ENCODE results near the gene PRKCE. TPM values are rescaled to one million over a fixed set of nuclear protein-coding genes. Genes with fewer than 3 reads are reported as not detected.
A peak's percentile ranks its signal among the peaks of the same experiment; 100 is the strongest.

The PRKCE gene
- total RNA-seq: 85.0 TPM
- long read RNA-seq, full-length matches to known transcripts: 1 of 106 reads
- long read RNA-seq, partial matches to known transcripts: 11 of 106 reads
- long read RNA-seq, other reads (novel, unspliced or antisense): 94 of 106 reads

GRCh38 chr2:45651415-45652089 lies at the start of gene PRKCE:
TSS of gene PRKCE (plus strand) at chr2:45651675.
- H3K27me3 ChIP-seq (ENCODE audit: low read depth): no peaks in the 10 kb centered on the region
- H3K4me3 ChIP-seq: peak within 1 kb of the TSS; percentile 80
- peaks cover 53% of the 10 kb centered on the region for H3K4me1 ChIP-seq
- peak; percentile 77 for DNase-seq
- H3K27ac ChIP-seq: peak within 1 kb of the TSS; percentile 98
- ATAC-seq: peak; percentile 41 to 44
- H3K9me3 ChIP-seq: no peaks in the 10 kb centered on the region
- no peak for TF ChIP-seq CTCF (IDR thresholded peaks at IDR 0.05)
- intact Hi-C loops (cut with DNase I): no loop called here
- H3K36me3 ChIP-seq: no peaks in the 10 kb centered on the region

GRCh38 chr2:45602624-45603023 lies 48.9 kb upstream of the PRKCE start:
- no peaks in the 10 kb centered on the region for H3K9me3 ChIP-seq
- H3K4me3 ChIP-seq: no peak overlapping the region
- no peak for TF ChIP-seq CTCF (IDR thresholded peaks at IDR 0.05)
- DNase-seq (no peak), ATAC-seq (no peak)
- peaks cover 5% of the 10 kb centered on the region for H3K4me1 ChIP-seq
- peaks cover 63% of the 10 kb centered on the region for H3K36me3 ChIP-seq
- H3K27ac ChIP-seq: no peak overlapping the region
- no peaks in the 10 kb centered on the region for H3K27me3 ChIP-seq (ENCODE audit: low read depth)
- intact Hi-C loops (cut with DNase I): no loop called here

- Histone ChIP-seq H3K27ac (no peak overlapping the region), H3K36me3 (peaks cover 39% of the 10 kb centered on the region), H3K9me3 (no peaks in the 10 kb centered on the region), H3K27me3 (ENCODE audit: low read depth) (no peaks in the 10 kb centered on the region), H3K4me3 (no peak overlapping the region), H3K4me1 (peaks cover 15% of the 10 kb centered on the region)
- no peak for DNase-seq
- no peak for ATAC-seq
- TF ChIP-seq CTCF (IDR thresholded peaks at IDR 0.05): no peak
- intact Hi-C loops (cut with DNase I): no loop called here
Measured at GRCh38 chr2:45605116-45605515, 46.4 kb upstream of the PRKCE start.

GRCh38 chr2:45606796-45607195 lies 44.7 kb upstream of the PRKCE start:
- H3K27ac ChIP-seq: no peak overlapping the region
- H3K9me3 ChIP-seq: no peaks in the 10 kb centered on the region
- no peak overlapping the region for H3K4me3 ChIP-seq
- H3K4me1 ChIP-seq: peaks cover 21% of the 10 kb centered on the region
- no peak for TF ChIP-seq CTCF (IDR thresholded peaks at IDR 0.05)
- H3K36me3 ChIP-seq: peaks cover 22% of the 10 kb centered on the region
- no peaks in the 10 kb centered on the region for H3K27me3 ChIP-seq (ENCODE audit: low read depth)
- DNase-seq (no peak), ATAC-seq (no peak)
- intact Hi-C loops (cut with DNase I): no loop called here

- ATAC-seq: no peak
- no peak overlapping the region for H3K27ac ChIP-seq
- H3K36me3 ChIP-seq: peaks cover 18% of the 10 kb centered on the region
- intact Hi-C loops (cut with DNase I): no loop called here
- no peak overlapping the region for H3K4me3 ChIP-seq
- peak; percentile 22 for TF ChIP-seq CTCF (IDR thresholded peaks at IDR 0.05)
- H3K9me3 ChIP-seq: no peaks in the 10 kb centered on the region
- peaks cover 26% of the 10 kb centered on the region for H3K4me1 ChIP-seq
- no peaks in the 10 kb centered on the region for H3K27me3 ChIP-seq (ENCODE audit: low read depth)
- DNase-seq: no peak
Measured at GRCh38 chr2:45607701-45608100, 43.8 kb upstream of the PRKCE start.
